Measurements from ENCODE around the gene WNK1. TPM values are rescaled to one million over a fixed set of nuclear protein-coding genes. Genes with fewer than 3 reads are reported as not detected.

WNK1 gene
- total and polyA plus RNA-seq, 7 experiments from 2014 or later: 22.9 to 200 (median 164) TPM

DNA sequence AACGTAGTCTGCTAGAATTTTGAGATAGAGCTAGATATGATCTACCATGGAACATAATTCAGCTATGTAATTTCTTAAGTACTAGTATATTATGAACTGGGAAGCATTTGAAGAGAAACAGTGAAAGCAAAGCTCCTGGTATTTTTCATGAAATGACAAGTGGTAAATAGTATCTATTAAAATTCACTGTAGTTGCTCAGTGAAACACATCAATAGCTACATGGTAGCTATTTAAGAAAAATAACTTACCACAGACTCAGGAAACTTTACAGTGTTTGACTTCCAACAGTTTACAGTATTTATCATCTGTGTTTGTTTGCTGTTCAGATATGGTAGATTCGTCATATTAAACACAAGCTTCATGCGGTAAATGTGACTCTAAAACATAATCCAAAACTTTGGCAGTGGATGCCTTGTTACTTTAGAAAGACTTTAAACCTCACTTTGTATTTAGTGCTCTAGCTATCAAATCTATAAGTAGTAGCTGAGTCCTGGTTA is 25.2 kb downstream of the WNK1 start:
- intact Hi-C loops (cut with micrococcal nuclease): loop anchor here (5.0 kb wide), 1 partner anchor 35 kb away; no protein-coding TSS in a partner anchor
- DNase-seq (no peak), ATAC-seq (no peak)
- no peaks in the 10 kb centered on the region for H3K9me3 ChIP-seq (ENCODE audit: control insufficient read depth in 2 of 3, low read length in 3 of 3)
- H3K27ac ChIP-seq (ENCODE audit: low read depth, low read length): peak overlapping the region; percentile 29
- peaks cover 48 to 100% (median 93%) of the 10 kb centered on the region in 7 donors for H3K4me1 Mint-ChIP-seq
- H3K4me3 Mint-ChIP-seq: peak overlapping the region in 8 of 10 donors; percentile 8 to 58 (median 46)
- H3K27me3 Mint-ChIP-seq: no peaks in the 10 kb centered on the region
- ChIA-PET CTCF (interaction anchor here (0.7 to 1.2 kb wide), 8 partner anchors 11 to 202 kb away, joined by 3 to 5 read pairs (median 3); no protein-coding TSS in a partner anchor), POLR2A (interaction anchor here (0.7 to 1.1 kb wide), 2 partner anchors 23 to 93 kb away, joined by 3 read pairs; no protein-coding TSS in a partner anchor)
- H3K36me3 ChIP-seq (ENCODE audit: control insufficient read depth in 2 of 3, insufficient read depth in 3 of 3, low read length in 3 of 3): no peaks in the 10 kb centered on the region
- H3K9me3 Mint-ChIP-seq: peaks cover 0 to 4% (median 0%) of the 10 kb centered on the region in 11 donors
- peaks cover 23 to 56% of the 10 kb centered on the region in 2 donors for H3K4me1 ChIP-seq (ENCODE audit: control insufficient read depth in 2 of 2, insufficient read depth in 2 of 2, low read length in 2 of 2)
- H3K27me3 ChIP-seq (ENCODE audit: control insufficient read depth in 2 of 2, insufficient read depth in 2 of 2, low read length in 2 of 2): no peaks in the 10 kb centered on the region
- H3K27ac Mint-ChIP-seq: peak overlapping the region in 7 of 9 donors; percentile 36 to 88 (median 73)
- no peak overlapping the region for H3K4me3 ChIP-seq (ENCODE audit: low read length)
- peaks cover 0 to 11% (median 9%) of the 10 kb centered on the region in 5 donors for H3K36me3 Mint-ChIP-seq

GRCh38 chr12:778615-779014 is 26.2 kb downstream of the WNK1 start:
- Histone ChIP-seq H3K9me3 (ENCODE audit: control insufficient read depth in 2 of 3, low read length in 3 of 3) (no peaks in the 10 kb centered on the region), H3K27me3 (ENCODE audit: control insufficient read depth in 2 of 2, insufficient read depth in 2 of 2, low read length in 2 of 2) (no peaks in the 10 kb centered on the region), H3K4me3 (ENCODE audit: low read length) (peak overlapping the region; percentile 19), H3K36me3 (ENCODE audit: control insufficient read depth in 2 of 3, insufficient read depth in 3 of 3, low read length in 3 of 3) (no peaks in the 10 kb centered on the region), H3K27ac (ENCODE audit: low read depth, low read length) (peak overlapping the region; percentile 43), H3K4me1 (ENCODE audit: control insufficient read depth in 2 of 2, insufficient read depth in 2 of 2, low read length in 2 of 2) (peaks cover 22 to 56% of the 10 kb centered on the region in 2 donors)
- ChIA-PET POLR2A (no interaction called here), CTCF (interaction anchor here (0.6 to 1.2 kb wide), 2 partner anchors 18 to 173 kb away, joined by 3 to 5 read pairs; no protein-coding TSS in a partner anchor)
- Mint-ChIP-seq H3K9me3 (peaks cover 0 to 4% (median 0%) of the 10 kb centered on the region in 11 donors), H3K27me3 (no peaks in the 10 kb centered on the region), H3K36me3 (peaks cover 0 to 11% (median 9%) of the 10 kb centered on the region in 5 donors), H3K4me1 (peaks cover 45 to 92% (median 84%) of the 10 kb centered on the region in 7 donors), H3K4me3 (peak overlapping the region in 9 of 10 donors; percentile 55 to 83 (median 74)), H3K27ac (peak overlapping the region in 8 of 9 donors; percentile 20 to 70 (median 50))
- DNase-seq (no peak), ATAC-seq (no peak)
- intact Hi-C loops (cut with micrococcal nuclease): loop anchor here (1.0 to 5.0 kb wide), 4 partner anchors 7 to 34 kb away; no protein-coding TSS in a partner anchor

GRCh38 chr12:779745-780734 is 27.7 kb downstream of the WNK1 start:
- Mint-ChIP-seq H3K36me3 (peaks cover 0 to 11% (median 9%) of the 10 kb centered on the region in 5 donors), H3K9me3 (peaks cover 0 to 4% (median 0%) of the 10 kb centered on the region in 11 donors), H3K27me3 (no peaks in the 10 kb centered on the region), H3K4me3 (peak overlapping the region; percentile 24 to 83 (median 72)), H3K4me1 (peaks cover 39 to 85% (median 78%) of the 10 kb centered on the region in 7 donors), H3K27ac (peak overlapping the region in 8 of 9 donors; percentile 32 to 79 (median 66))
- ChIA-PET CTCF (interaction anchor here (0.6 to 1.5 kb wide), 4 partner anchors 19 to 154 kb away, joined by 3 to 7 read pairs (median 3); no protein-coding TSS in a partner anchor), POLR2A (interaction anchor here (0.6 to 1.7 kb wide), 4 partner anchors 22 to 94 kb away, joined by 3 to 6 read pairs (median 4); partner anchors contain the start of gene WNK1)
- no peak overlapping the region for H3K4me3 ChIP-seq (ENCODE audit: low read length)
- ATAC-seq (no peak), DNase-seq (no peak)
- no peaks in the 10 kb centered on the region for H3K27me3 ChIP-seq (ENCODE audit: control insufficient read depth in 2 of 2, insufficient read depth in 2 of 2, low read length in 2 of 2)
- no peaks in the 10 kb centered on the region for H3K36me3 ChIP-seq (ENCODE audit: control insufficient read depth in 2 of 3, insufficient read depth in 3 of 3, low read length in 3 of 3)
- no peaks in the 10 kb centered on the region for H3K9me3 ChIP-seq (ENCODE audit: control insufficient read depth in 2 of 3, low read length in 3 of 3)
- peaks cover 23 to 49% of the 10 kb centered on the region in 2 donors for H3K4me1 ChIP-seq (ENCODE audit: control insufficient read depth in 2 of 2, insufficient read depth in 2 of 2, low read length in 2 of 2)
- no peak overlapping the region for H3K27ac ChIP-seq (ENCODE audit: low read depth, low read length)
- intact Hi-C loops (cut with micrococcal nuclease): loop anchor here (1.0 to 5.0 kb wide), 4 partner anchors 9 to 32 kb away; no protein-coding TSS in a partner anchor

- intact Hi-C loops (cut with micrococcal nuclease): no loop called here
- peak overlapping the region in 8 of 10 donors; percentile 1 to 83 (median 74) for H3K4me3 Mint-ChIP-seq
- H3K27me3 Mint-ChIP-seq: no peaks in the 10 kb centered on the region
- ChIA-PET CTCF (interaction anchor here (0.6 to 1.5 kb wide), 3 partner anchors 30 to 225 kb away, joined by 3 to 7 read pairs (median 3); no protein-coding TSS in a partner anchor), POLR2A (interaction anchor here (0.5 to 1.7 kb wide), 7 partner anchors 10 to 835 kb away, joined by 3 to 8 read pairs (median 3); partner anchors contain the start of gene WNK1)
- H3K9me3 Mint-ChIP-seq: peaks cover 0 to 4% (median 0%) of the 10 kb centered on the region in 11 donors
- H3K27me3 ChIP-seq (ENCODE audit: control insufficient read depth in 2 of 2, insufficient read depth in 2 of 2, low read length in 2 of 2): no peaks in the 10 kb centered on the region
- H3K27ac Mint-ChIP-seq: peak overlapping the region in 5 of 9 donors; percentile 0 to 79 (median 66)
- peaks cover 23 to 41% of the 10 kb centered on the region in 2 donors for H3K4me1 ChIP-seq (ENCODE audit: control insufficient read depth in 2 of 2, insufficient read depth in 2 of 2, low read length in 2 of 2)
- no peak overlapping the region for H3K27ac ChIP-seq (ENCODE audit: low read depth, low read length)
- no peak for ATAC-seq
- H3K4me1 Mint-ChIP-seq: peaks cover 38 to 83% (median 77%) of the 10 kb centered on the region in 7 donors
- H3K36me3 ChIP-seq (ENCODE audit: control insufficient read depth in 2 of 3, insufficient read depth in 3 of 3, low read length in 3 of 3): no peaks in the 10 kb centered on the region
- no peaks in the 10 kb centered on the region for H3K9me3 ChIP-seq (ENCODE audit: control insufficient read depth in 2 of 3, low read length in 3 of 3)
- H3K36me3 Mint-ChIP-seq: peaks cover 0 to 11% (median 8%) of the 10 kb centered on the region in 5 donors
- DNase-seq: no peak
- no peak overlapping the region for H3K4me3 ChIP-seq (ENCODE audit: low read length)
These were observed 28.5 kb downstream of the WNK1 start for GRCh38 chr12:780750-781379.

- no peaks in the 10 kb centered on the region for H3K9me3 Mint-ChIP-seq
- H3K27me3 ChIP-seq (ENCODE audit: control insufficient read depth in 2 of 2, insufficient read depth in 2 of 2, low read length in 2 of 2): no peaks in the 10 kb centered on the region
- DNase-seq: no peak
- POLR2A ChIA-PET: interaction anchor here (0.7 kb wide), 1 partner anchor 313 kb away, joined by 3 read pairs; no protein-coding TSS in a partner anchor
- peak overlapping the region in 2 of 9 donors; percentile 28 to 62 for H3K27ac Mint-ChIP-seq
- no peaks in the 10 kb centered on the region for H3K36me3 ChIP-seq (ENCODE audit: control insufficient read depth in 2 of 3, insufficient read depth in 3 of 3, low read length in 3 of 3)
- H3K9me3 ChIP-seq (ENCODE audit: control insufficient read depth in 2 of 3, low read length in 3 of 3): no peaks in the 10 kb centered on the region
- intact Hi-C loops (cut with micrococcal nuclease): no loop called here
- ATAC-seq: no peak
- H3K4me1 ChIP-seq (ENCODE audit: control insufficient read depth in 2 of 2, insufficient read depth in 2 of 2, low read length in 2 of 2): peaks cover 28 to 46% of the 10 kb centered on the region in 2 donors
- peaks cover 0 to 9% (median 4%) of the 10 kb centered on the region in 5 donors for H3K36me3 Mint-ChIP-seq
- H3K4me1 Mint-ChIP-seq: peaks cover 47 to 82% (median 74%) of the 10 kb centered on the region in 7 donors
- no peak overlapping the region for H3K27ac ChIP-seq (ENCODE audit: low read depth, low read length)
- no peaks in the 10 kb centered on the region for H3K27me3 Mint-ChIP-seq
- no peak overlapping the region for H3K4me3 ChIP-seq (ENCODE audit: low read length)
- no peak overlapping the region for H3K4me3 Mint-ChIP-seq
- CTCF ChIA-PET: no interaction called here
These were observed 33.3 kb downstream of the WNK1 start for GRCh38 chr12:785706-786105.
